ENCODE results near the gene FAM177A1. TPM values are rescaled to one million over a fixed set of nuclear protein-coding genes. Genes with fewer than 3 reads are reported as not detected.

FAM177A1 gene
- total RNA-seq, 1 experiment from 2014 or later: 46.2 TPM

DNA sequence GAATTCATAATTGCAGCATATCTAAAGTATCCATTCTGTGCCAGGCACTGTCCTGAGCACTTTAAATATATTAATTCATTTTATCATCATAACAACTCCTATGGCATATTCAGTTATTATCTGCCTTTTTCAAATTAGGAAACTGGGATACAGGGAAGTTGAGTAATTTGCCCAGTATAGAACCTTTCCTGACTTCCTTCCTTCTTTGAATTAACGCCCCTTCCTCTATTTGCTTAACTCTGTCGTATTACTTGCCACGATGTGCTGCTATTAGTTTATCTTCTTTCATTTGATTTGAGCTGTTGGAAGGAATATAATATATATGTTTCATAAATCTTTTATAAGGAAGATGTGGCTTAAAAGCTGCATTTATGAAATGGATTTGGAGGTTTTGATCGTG lies 25.4 kb upstream of the FAM177A1 start:
- H3K9me3 ChIP-seq (ENCODE audit: control insufficient read depth in 1 of 2, insufficient read depth in 1 of 2, low read depth in 1 of 2, low read length in 2 of 2): no peaks in the 10 kb centered on the region
- ChIA-PET RAD21 (ENCODE audit: low non-redundant PET in 1 of 2, low total read pairs in 2 of 2, uncharacterized antibody in 2 of 2, unreplicated experiment in 2 of 2) (no interaction called here), POLR2A (no interaction called here), CTCF (no interaction called here)
- intact Hi-C loops (cut with micrococcal nuclease): no loop called here
- BruUV-seq (replicated peaks): no TSS peak
- H3K9me2 ChIP-seq (ENCODE audit: insufficient read depth): no peaks in the 10 kb centered on the region
- peaks cover 27% of the 10 kb centered on the region in 2 experiments for H3K36me3 ChIP-seq (ENCODE audit: control insufficient read depth in 1 of 2, insufficient read depth in 2 of 2, low read length in 2 of 2)
- H4K20me1 ChIP-seq (ENCODE audit: insufficient read depth): no peaks in the 10 kb centered on the region
- H3K4me1 ChIP-seq (ENCODE audit: control insufficient read depth in 1 of 2, insufficient read depth in 2 of 2, low read length in 2 of 2): no peaks in the 10 kb centered on the region
- no peak overlapping the region for H2AFZ ChIP-seq (ENCODE audit: low read depth, low read length, poor library complexity, severe bottlenecking)
- no peak overlapping the region for H3K27ac ChIP-seq (ENCODE audit: low read depth, low read length)
- H3K27me3 ChIP-seq (ENCODE audit: insufficient read depth, low read length): no peaks in the 10 kb centered on the region
- no peak for DNase-seq (ENCODE audit: low read depth, low spot score)
- no peaks in the 10 kb centered on the region for H3K79me2 ChIP-seq (ENCODE audit: insufficient read depth, low read length)
- H3K9ac ChIP-seq (ENCODE audit: low read length): no peak overlapping the region
- no peak overlapping the region for H3K4me2 ChIP-seq (ENCODE audit: low read length)
- no peak for TF ChIP-seq EZH2 (IDR thresholded peaks at IDR 0.05)
- TF ChIP-seq POLR2A (IDR thresholded peaks at IDR 0.05; ENCODE audit: borderline replicate concordance, extremely low read depth, insufficient read depth, insufficient read length): no peak
- TF ChIP-seq CTCF (IDR thresholded peaks at IDR 0.05 in 2 of 3, conservative IDR thresholded peaks at IDR 0.05 in 1 of 3; ENCODE audit: borderline replicate concordance in 1 of 3, insufficient read depth in 1 of 3, low read depth in 2 of 3, low read length in 2 of 3): no peak
- no peak for TF ChIP-seq EZH2phosphoT487 (IDR thresholded peaks at IDR 0.05; ENCODE audit: borderline replicate concordance)
- TF ChIP-seq, protein P1, sequence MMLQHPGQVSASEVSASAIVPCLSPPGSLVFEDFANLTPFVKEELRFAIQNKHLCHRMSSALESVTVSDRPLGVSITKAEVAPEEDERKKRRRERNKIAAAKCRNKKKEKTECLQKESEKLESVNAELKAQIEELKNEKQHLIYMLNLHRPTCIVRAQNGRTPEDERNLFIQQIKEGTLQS (IDR thresholded peaks at IDR 0.05): no peak
- no peak for TF ChIP-seq EGR1 (IDR thresholded peaks at IDR 0.05; ENCODE audit: low read depth)
- TF ChIP-seq RAD21 (IDR thresholded peaks at IDR 0.05; ENCODE audit: low read depth): no peak
- no peak for TF ChIP-seq CBX3 (IDR thresholded peaks at IDR 0.05; ENCODE audit: low read depth)
- TF ChIP-seq SRF (IDR thresholded peaks at IDR 0.05; ENCODE audit: low read depth): no peak
- TF ChIP-seq, protein P2, sequence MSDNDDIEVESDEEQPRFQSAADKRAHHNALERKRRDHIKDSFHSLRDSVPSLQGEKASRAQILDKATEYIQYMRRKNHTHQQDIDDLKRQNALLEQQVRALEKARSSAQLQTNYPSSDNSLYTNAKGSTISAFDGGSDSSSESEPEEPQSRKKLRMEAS (IDR thresholded peaks at IDR 0.05): no peak
- no peak for TF ChIP-seq ELF1 (IDR thresholded peaks at IDR 0.05; ENCODE audit: borderline replicate concordance, low read depth)
- no peak for TF ChIP-seq POLR2AphosphoS5 (IDR thresholded peaks at IDR 0.05; ENCODE audit: low read depth, low read length)
- TF ChIP-seq FOSL1 (IDR thresholded peaks at IDR 0.05; ENCODE audit: low read depth): no peak
- no peak for TF ChIP-seq YY1 (IDR thresholded peaks at IDR 0.05; ENCODE audit: extremely low read depth, insufficient replicate concordance, low read depth, low read length)
- TF ChIP-seq SP1 (IDR thresholded peaks at IDR 0.05; ENCODE audit: low read depth): no peak
- TF ChIP-seq TCF7L2 (IDR thresholded peaks at IDR 0.05; ENCODE audit: borderline replicate concordance, extremely low read depth, insufficient read depth, insufficient read length): no peak
- ATAC-seq: no peak
- H3K4me3 ChIP-seq (replicated peaks in 1 of 2; ENCODE audit: low read depth in 1 of 2, low read length in 2 of 2): no peak overlapping the region
